B cell (primary cell): Measurements from ENCODE around the gene TBC1D22B.

Experiments used
- EZH2 ChIP-seq: IDR thresholded peaks from 2 replicates; pipeline ENCODE4 v1.6.1; 2012; ENCODE audit warnings: borderline replicate concordance, low read depth, mild to moderate bottlenecking, moderate library complexity, low read length; ENCODE audit not compliant: insufficient read depth, poor library complexity, severe bottlenecking
- TF ChIP-seq, protein P1 (sequence below): fragments of 200-600 bp; IDR thresholded peaks from one replicate; pipeline ENCODE4 v1.8.0; 2022; ENCODE audit warnings: antibody characterized with exemption, mild to moderate bottlenecking

DNA sequence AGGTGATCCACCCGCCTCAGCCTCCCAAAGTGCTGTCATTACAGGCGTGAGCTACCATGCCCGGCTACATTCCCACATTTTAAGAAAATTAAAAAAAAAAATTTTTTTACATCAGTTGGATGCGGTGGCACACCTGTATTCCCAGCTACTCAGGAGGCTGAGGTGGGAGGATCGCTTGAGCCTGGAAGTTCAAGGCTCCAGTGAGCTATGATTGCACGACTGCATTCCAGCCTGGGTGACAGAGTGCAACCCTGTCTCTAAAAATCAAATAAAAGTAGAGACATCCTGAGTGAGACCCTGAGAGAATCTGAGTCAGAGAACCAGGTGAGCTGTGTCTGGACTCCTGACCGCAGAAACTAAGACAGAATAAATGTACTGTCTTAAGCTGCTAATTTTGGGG is 48.8 kb upstream of the TBC1D22B start:
- TF ChIP-seq, protein P1, sequence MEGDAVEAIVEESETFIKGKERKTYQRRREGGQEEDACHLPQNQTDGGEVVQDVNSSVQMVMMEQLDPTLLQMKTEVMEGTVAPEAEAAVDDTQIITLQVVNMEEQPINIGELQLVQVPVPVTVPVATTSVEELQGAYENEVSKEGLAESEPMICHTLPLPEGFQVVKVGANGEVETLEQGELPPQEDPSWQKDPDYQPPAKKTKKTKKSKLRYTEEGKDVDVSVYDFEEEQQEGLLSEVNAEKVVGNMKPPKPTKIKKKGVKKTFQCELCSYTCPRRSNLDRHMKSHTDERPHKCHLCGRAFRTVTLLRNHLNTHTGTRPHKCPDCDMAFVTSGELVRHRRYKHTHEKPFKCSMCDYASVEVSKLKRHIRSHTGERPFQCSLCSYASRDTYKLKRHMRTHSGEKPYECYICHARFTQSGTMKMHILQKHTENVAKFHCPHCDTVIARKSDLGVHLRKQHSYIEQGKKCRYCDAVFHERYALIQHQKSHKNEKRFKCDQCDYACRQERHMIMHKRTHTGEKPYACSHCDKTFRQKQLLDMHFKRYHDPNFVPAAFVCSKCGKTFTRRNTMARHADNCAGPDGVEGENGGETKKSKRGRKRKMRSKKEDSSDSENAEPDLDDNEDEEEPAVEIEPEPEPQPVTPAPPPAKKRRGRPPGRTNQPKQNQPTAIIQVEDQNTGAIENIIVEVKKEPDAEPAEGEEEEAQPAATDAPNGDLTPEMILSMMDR, result no peak
- no peak for TF ChIP-seq EZH2
